Measurements from ENCODE around the gene SLC17A4. TPM values are rescaled to one million over a fixed set of nuclear protein-coding genes. Genes with fewer than 3 reads are reported as not detected.

SLC17A4 gene
- total and polyA plus RNA-seq, 7 experiments from 2014 or later, result not detected

DNA sequence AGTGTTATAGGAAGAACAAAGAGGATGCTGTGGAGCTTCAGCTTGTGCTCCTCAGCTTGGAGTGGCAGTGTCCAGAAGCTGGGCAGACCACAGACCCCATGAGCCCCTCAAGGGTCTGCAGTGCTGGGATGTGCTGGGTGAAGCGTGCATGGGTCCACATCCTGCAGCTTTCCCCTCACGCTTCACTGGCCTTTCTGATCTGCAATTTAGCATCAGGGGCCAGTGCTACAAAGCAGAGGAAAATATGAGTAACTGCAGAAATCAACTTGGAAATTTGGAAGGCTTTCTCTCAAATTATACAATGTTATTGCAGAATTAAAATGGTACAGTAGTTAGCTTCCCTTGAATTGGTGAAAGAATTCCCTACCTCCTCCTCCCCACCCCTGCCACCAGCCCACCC is 10.1 kb downstream of the SLC17A4 start:
- Histone ChIP-seq H3K9me3 (ENCODE audit: control insufficient read depth in 2 of 3, low read length in 3 of 3) (no peaks in the 10 kb centered on the region), H3K36me3 (ENCODE audit: control insufficient read depth in 2 of 3, insufficient read depth in 3 of 3, low read length in 3 of 3) (no peaks in the 10 kb centered on the region), H3K27me3 (ENCODE audit: control insufficient read depth in 2 of 2, insufficient read depth in 2 of 2, low read length in 2 of 2) (no peaks in the 10 kb centered on the region), H3K27ac (ENCODE audit: low read depth, low read length) (no peak overlapping the region), H3K4me3 (ENCODE audit: low read length) (no peak overlapping the region), H3K4me1 (ENCODE audit: control insufficient read depth in 2 of 2, insufficient read depth in 2 of 2, low read length in 2 of 2) (no peaks in the 10 kb centered on the region)
- CTCF ChIA-PET, result no interaction called here
- Mint-ChIP-seq H3K9me3 (no peaks in the 10 kb centered on the region), H3K4me1 (no peaks in the 10 kb centered on the region), H3K27me3 (peaks cover 4 to 25% (median 14%) of the 10 kb centered on the region in 5 donors), H3K36me3 (no peaks in the 10 kb centered on the region), H3K4me3 (no peak overlapping the region), H3K27ac (no peak overlapping the region)
- intact Hi-C loops (cut with micrococcal nuclease), result no loop called here
- no peak for ATAC-seq
- POLR2A ChIA-PET, result no interaction called here
- no peak for DNase-seq

DNA sequence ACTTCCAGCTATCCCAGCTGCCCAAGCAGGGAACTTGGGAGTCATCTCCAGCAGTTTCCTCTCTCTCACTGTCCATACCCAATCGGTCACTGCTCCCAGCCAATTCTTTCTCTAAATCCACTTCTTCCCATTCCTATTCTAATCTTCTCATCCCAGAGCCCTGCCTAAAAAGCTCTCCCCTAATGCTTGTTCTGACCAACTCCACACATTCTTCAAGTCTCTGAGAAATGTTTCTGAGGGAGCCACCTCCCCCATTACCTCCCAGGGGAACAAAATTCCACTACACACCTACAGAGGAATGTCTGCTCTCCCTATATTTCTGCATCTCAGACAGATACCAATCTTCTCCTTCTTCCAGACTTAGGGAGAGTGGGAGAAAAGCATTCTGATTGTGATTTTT is 14.0 kb downstream of the SLC17A4 start:
- ChIA-PET CTCF (interaction anchor here (0.6 kb wide), 1 partner anchor 49 kb away, joined by 3 read pairs; no protein-coding TSS in a partner anchor), POLR2A (no interaction called here)
- DNase-seq (no peak), ATAC-seq (no peak)
- no peak overlapping the region for H3K4me3 ChIP-seq (ENCODE audit: low read length)
- H3K9me3 Mint-ChIP-seq, result no peaks in the 10 kb centered on the region
- no peaks in the 10 kb centered on the region for H3K4me1 Mint-ChIP-seq
- H3K27me3 Mint-ChIP-seq, result peaks cover 9 to 28% (median 22%) of the 10 kb centered on the region in 5 donors
- no peak overlapping the region for H3K27ac ChIP-seq (ENCODE audit: low read depth, low read length)
- H3K4me3 Mint-ChIP-seq, result no peak overlapping the region
- no peaks in the 10 kb centered on the region for H3K36me3 Mint-ChIP-seq
- H3K27ac Mint-ChIP-seq, result no peak overlapping the region
- intact Hi-C loops (cut with micrococcal nuclease), result no loop called here
- no peaks in the 10 kb centered on the region for H3K27me3 ChIP-seq (ENCODE audit: control insufficient read depth in 2 of 2, insufficient read depth in 2 of 2, low read length in 2 of 2)
- H3K36me3 ChIP-seq (ENCODE audit: control insufficient read depth in 2 of 3, insufficient read depth in 3 of 3, low read length in 3 of 3), result no peaks in the 10 kb centered on the region
- H3K4me1 ChIP-seq (ENCODE audit: control insufficient read depth in 2 of 2, insufficient read depth in 2 of 2, low read length in 2 of 2), result no peaks in the 10 kb centered on the region
- no peaks in the 10 kb centered on the region for H3K9me3 ChIP-seq (ENCODE audit: control insufficient read depth in 2 of 3, low read length in 3 of 3)

DNA sequence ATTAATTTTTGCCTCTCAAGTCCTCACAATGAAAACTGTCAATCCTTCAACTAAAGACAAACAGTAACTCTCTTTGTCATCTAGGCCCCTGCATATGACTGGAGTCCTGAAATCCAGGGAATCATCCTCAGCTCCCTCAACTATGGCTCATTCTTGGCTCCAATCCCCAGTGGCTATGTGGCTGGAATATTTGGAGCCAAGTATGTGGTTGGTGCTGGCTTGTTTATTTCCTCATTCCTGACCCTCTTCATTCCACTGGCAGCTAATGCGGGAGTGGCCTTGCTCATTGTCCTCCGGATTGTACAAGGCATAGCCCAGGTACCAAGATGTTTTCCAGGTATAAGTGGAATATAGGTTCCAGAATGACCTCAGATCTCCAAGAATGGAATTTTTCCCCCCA is 15.4 kb downstream of the SLC17A4 start:
- no peak overlapping the region for H3K27ac Mint-ChIP-seq

DNA sequence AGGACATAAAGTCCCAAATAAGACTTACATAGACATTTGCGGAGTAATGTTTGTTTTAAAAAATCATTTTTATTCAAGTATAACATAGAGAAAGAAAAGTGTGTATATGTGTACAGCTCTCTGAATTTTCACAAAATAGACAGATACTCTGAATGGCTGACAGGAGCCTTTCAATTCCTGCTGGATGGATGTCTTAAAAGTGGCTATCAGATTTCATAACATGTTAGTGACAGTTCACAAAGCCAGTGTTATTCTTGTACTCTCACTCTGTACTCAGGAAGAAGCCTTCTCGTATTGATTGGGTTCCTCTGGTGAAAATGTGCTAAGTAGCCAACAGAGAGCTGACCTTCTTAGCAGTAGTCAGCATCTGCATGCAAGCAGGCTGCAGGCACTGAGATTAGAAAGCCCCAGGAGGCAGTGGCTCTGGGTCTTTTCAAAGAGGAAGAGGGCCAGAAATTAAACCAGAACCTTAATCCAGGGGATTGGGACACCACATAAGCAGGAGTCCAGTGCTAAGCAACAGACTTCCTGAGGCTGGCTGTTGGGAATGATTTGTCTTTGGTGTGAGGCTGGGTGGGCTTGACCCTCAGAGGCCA is 19.7 kb downstream of the SLC17A4 start:
- H3K4me1 Mint-ChIP-seq, result peaks cover 0 to 15% (median 0%) of the 10 kb centered on the region in 7 donors
- H3K27me3 ChIP-seq (ENCODE audit: control insufficient read depth in 2 of 2, insufficient read depth in 2 of 2, low read length in 2 of 2), result no peaks in the 10 kb centered on the region
- intact Hi-C loops (cut with micrococcal nuclease), result no loop called here
- H3K27ac ChIP-seq (ENCODE audit: low read depth, low read length), result no peak overlapping the region
- POLR2A ChIA-PET, result no interaction called here
- H3K9me3 ChIP-seq (ENCODE audit: control insufficient read depth in 2 of 3, low read length in 3 of 3), result no peaks in the 10 kb centered on the region
- H3K4me3 Mint-ChIP-seq, result no peak overlapping the region
- ATAC-seq (no peak), DNase-seq (no peak)
- no peak overlapping the region for H3K27ac Mint-ChIP-seq
- peaks cover 6 to 22% (median 10%) of the 10 kb centered on the region in 5 donors for H3K27me3 Mint-ChIP-seq
- H3K4me3 ChIP-seq (ENCODE audit: low read length), result no peak overlapping the region
- CTCF ChIA-PET, result interaction anchor here (0.5 kb wide), 1 partner anchor 22 kb away, joined by 4 read pairs; no protein-coding TSS in a partner anchor
- H3K4me1 ChIP-seq (ENCODE audit: control insufficient read depth in 2 of 2, insufficient read depth in 2 of 2, low read length in 2 of 2), result no peaks in the 10 kb centered on the region
- peaks cover 0 to 2% (median 0%) of the 10 kb centered on the region in 11 donors for H3K9me3 Mint-ChIP-seq
- H3K36me3 Mint-ChIP-seq, result peaks cover 0 to 3% (median 0%) of the 10 kb centered on the region in 5 donors
- H3K36me3 ChIP-seq (ENCODE audit: control insufficient read depth in 2 of 3, insufficient read depth in 3 of 3, low read length in 3 of 3), result no peaks in the 10 kb centered on the region

More for the DNA sequence above, 15.4 kb downstream of the SLC17A4 start:
- Mint-ChIP-seq H3K9me3 (no peaks in the 10 kb centered on the region), H3K4me1 (no peaks in the 10 kb centered on the region), H3K27me3 (peaks cover 9 to 32% (median 16%) of the 10 kb centered on the region in 5 donors), H3K36me3 (no peaks in the 10 kb centered on the region), H3K4me3 (no peak overlapping the region)
- Histone ChIP-seq H3K27me3 (ENCODE audit: control insufficient read depth in 2 of 2, insufficient read depth in 2 of 2, low read length in 2 of 2) (no peaks in the 10 kb centered on the region), H3K36me3 (ENCODE audit: control insufficient read depth in 2 of 3, insufficient read depth in 3 of 3, low read length in 3 of 3) (no peaks in the 10 kb centered on the region), H3K4me1 (ENCODE audit: control insufficient read depth in 2 of 2, insufficient read depth in 2 of 2, low read length in 2 of 2) (no peaks in the 10 kb centered on the region), H3K27ac (ENCODE audit: low read depth, low read length) (no peak overlapping the region), H3K4me3 (ENCODE audit: low read length) (no peak overlapping the region), H3K9me3 (ENCODE audit: control insufficient read depth in 2 of 3, low read length in 3 of 3) (no peaks in the 10 kb centered on the region)
- POLR2A ChIA-PET, result no interaction called here
- no peak for ATAC-seq
- intact Hi-C loops (cut with micrococcal nuclease), result no loop called here
- no peak for DNase-seq
- CTCF ChIA-PET, result no interaction called here

DNA sequence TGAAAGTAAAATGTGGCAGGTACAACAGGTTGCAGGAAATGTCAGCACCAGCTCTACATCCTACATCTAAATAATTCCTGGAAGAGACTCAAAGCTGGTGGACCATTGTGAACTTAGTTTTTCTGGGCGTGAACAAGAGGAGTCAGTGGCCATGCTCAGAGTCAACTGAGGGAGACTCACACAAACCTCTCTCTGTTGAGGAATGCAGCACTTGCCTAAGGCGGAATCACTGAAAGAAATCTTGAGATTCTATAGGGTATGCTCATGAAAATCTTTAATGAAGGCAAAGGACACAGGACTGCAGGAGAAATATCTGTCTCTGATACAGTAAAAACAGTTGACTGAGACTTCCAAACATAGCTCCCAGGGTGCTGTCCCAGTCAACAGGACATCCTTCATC is 22.5 kb downstream of the SLC17A4 start:
- POLR2A ChIA-PET, result no interaction called here
- H3K36me3 ChIP-seq (ENCODE audit: control insufficient read depth in 2 of 3, insufficient read depth in 3 of 3, low read length in 3 of 3), result no peaks in the 10 kb centered on the region
- H3K4me3 ChIP-seq (ENCODE audit: low read length), result no peak overlapping the region
- no peaks in the 10 kb centered on the region for H3K4me1 ChIP-seq (ENCODE audit: control insufficient read depth in 2 of 2, insufficient read depth in 2 of 2, low read length in 2 of 2)
- H3K4me3 Mint-ChIP-seq, result no peak overlapping the region
- peaks cover 0 to 2% (median 0%) of the 10 kb centered on the region in 11 donors for H3K9me3 Mint-ChIP-seq
- no peak overlapping the region for H3K27ac ChIP-seq (ENCODE audit: low read depth, low read length)
- H3K4me1 Mint-ChIP-seq, result peaks cover 0 to 15% (median 0%) of the 10 kb centered on the region in 7 donors
- H3K27me3 ChIP-seq (ENCODE audit: control insufficient read depth in 2 of 2, insufficient read depth in 2 of 2, low read length in 2 of 2), result no peaks in the 10 kb centered on the region
- no peak for DNase-seq
- intact Hi-C loops (cut with micrococcal nuclease), result no loop called here
- ATAC-seq, result no peak
- H3K9me3 ChIP-seq (ENCODE audit: control insufficient read depth in 2 of 3, low read length in 3 of 3), result no peaks in the 10 kb centered on the region
- H3K27me3 Mint-ChIP-seq, result peaks cover 3 to 16% (median 9%) of the 10 kb centered on the region in 5 donors
- H3K27ac Mint-ChIP-seq, result no peak overlapping the region
- peaks cover 0 to 3% (median 0%) of the 10 kb centered on the region in 5 donors for H3K36me3 Mint-ChIP-seq
- CTCF ChIA-PET, result no interaction called here

DNA sequence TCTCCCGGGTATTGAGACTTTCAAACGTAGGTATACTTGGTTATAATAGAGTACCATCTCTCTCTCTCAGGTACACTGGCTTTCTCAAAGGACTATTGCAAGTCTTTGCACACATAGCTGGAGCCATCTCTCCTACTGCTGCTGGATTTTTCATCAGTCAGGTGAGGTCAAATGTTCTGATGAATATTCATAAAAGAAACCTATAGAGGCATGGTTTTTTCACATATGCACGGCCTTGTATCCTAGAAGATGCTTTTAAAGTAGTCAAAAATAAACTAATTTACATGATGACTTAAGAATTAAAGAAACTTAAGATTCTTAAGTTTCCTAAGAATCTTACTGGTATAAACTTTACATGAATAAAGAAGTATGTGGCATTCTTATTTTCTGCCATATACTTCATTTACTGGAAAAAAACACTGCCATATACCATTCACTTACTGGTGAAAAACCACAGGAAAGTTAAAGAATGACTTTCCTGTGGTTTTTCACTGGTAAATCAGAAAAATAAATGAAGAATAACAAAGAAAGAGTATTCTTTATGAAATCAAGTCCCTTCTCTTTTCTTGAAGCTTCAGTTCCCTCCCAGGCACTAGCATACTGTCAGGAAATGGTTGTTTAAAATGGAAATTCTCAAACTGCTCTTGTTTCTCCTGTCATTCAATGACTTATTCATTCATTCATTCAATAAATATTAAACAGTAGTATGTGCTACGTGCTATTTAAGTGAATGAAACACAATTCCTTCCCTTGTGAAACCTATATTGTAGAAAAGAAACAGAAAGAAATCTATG is 23.5 kb downstream of the SLC17A4 start:
- peaks cover 0 to 3% (median 0%) of the 10 kb centered on the region in 5 donors for H3K36me3 Mint-ChIP-seq
- intact Hi-C loops (cut with micrococcal nuclease), result no loop called here

More for the DNA sequence above, 23.5 kb downstream of the SLC17A4 start:
- POLR2A ChIA-PET, result no interaction called here
- Histone ChIP-seq H3K4me3 (ENCODE audit: low read length) (no peak overlapping the region), H3K27ac (ENCODE audit: low read depth, low read length) (no peak overlapping the region), H3K9me3 (ENCODE audit: control insufficient read depth in 2 of 3, low read length in 3 of 3) (no peaks in the 10 kb centered on the region), H3K36me3 (ENCODE audit: control insufficient read depth in 2 of 3, insufficient read depth in 3 of 3, low read length in 3 of 3) (no peaks in the 10 kb centered on the region), H3K4me1 (ENCODE audit: control insufficient read depth in 2 of 2, insufficient read depth in 2 of 2, low read length in 2 of 2) (no peaks in the 10 kb centered on the region), H3K27me3 (ENCODE audit: control insufficient read depth in 2 of 2, insufficient read depth in 2 of 2, low read length in 2 of 2) (no peaks in the 10 kb centered on the region)
- DNase-seq, result no peak
- Mint-ChIP-seq H3K27me3 (peaks cover 3 to 11% (median 5%) of the 10 kb centered on the region in 5 donors), H3K9me3 (peaks cover 0 to 2% (median 0%) of the 10 kb centered on the region in 11 donors), H3K4me3 (no peak overlapping the region), H3K27ac (no peak overlapping the region), H3K4me1 (peaks cover 0 to 15% (median 0%) of the 10 kb centered on the region in 7 donors)
- ATAC-seq, result no peak
- CTCF ChIA-PET, result no interaction called here

Measured in naive thymus-derived CD4-positive, alpha-beta T cell (primary cell).